GM12872 (cell line): ENCODE data around the gene MTHFD2L.

Experiments used
- CTCF ChIP-seq: IDR thresholded peaks from 3 replicates; pipeline ENCODE4 v1.5.1; 2011; ENCODE audit warnings: low read depth, mild to moderate bottlenecking, low read length, moderate library complexity; ENCODE audit not compliant: insufficient read depth

The MTHFD2L gene

GRCh38 chr4:74148205-74148604 is 9.7 kb upstream of the MTHFD2L start:
- TF ChIP-seq CTCF: no peak

GRCh38 chr4:74152836-74153235 is 5.1 kb upstream of the MTHFD2L start:
- no peak for TF ChIP-seq CTCF

DNA sequence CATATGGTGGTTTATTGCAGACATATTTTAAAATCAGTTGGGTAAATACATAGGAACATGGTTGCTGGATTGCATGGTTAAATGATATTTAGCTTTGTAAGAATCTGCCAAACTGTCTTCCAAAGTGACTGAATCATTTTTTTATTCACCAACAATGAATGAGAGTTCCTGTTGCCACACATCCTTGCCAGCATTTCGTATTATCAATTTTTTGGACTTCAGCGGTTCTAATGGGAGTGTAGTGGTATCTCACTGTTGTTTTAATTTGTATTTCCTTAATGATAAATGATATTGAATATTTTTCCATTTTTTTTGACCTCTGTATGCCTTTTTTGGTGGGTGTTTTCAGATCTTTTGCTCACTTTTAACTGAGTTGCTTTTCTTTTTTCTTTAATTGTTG is 1.4 kb upstream of the MTHFD2L start:
- no peak for TF ChIP-seq CTCF

DNA sequence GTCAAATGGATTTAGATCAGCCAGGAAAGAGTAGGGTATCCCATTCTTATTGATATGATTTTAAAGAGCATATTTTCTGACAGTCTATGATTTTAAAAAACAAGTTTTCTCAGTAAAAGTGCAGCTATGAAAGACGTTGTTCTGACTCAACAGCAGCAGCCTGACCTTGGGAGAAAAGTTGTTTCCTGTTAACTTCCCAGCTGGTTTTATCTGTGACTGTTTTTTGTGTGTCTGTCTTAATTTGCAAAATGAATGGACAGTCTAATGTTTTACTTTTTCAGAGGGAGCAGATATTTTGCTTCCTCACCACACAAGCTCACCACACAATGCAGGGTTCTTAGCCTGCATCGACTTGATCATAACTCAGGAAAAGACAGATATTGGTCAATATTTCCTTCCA is 764 bp upstream of the MTHFD2L start:
- TF ChIP-seq CTCF: no peak

DNA sequence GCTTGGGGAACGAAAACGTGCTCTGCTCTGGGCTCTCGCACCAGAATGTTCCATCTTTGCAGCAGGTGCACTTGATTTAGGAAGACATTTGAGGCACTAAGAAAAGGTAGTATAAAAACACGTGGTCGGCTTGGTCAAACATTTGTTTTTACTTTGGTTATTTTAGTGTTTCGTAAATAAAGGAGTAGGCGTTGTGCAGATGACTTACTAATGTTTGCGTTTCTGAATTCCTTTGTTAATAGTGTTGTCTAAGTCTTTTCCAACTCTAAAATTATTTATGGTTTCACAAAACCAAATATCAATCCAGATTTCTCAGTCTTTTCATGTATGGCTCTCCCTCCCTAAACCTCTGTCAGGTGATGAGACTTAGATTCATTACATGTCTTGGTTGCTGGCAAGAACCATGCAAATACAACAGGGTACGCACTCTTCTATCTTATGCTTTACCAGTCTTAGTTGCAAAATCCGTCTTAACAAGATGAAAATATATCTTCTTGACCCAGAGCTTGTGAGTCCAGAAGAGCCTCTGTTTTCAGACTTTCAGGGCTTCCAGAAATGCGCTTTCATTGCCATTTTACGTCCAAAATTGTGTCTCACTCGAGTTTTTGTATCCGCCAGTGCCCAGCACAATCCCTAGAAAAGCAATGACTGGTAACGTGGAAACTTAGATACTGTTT is 686 bp downstream of the MTHFD2L start:
- no peak for TF ChIP-seq CTCF

DNA sequence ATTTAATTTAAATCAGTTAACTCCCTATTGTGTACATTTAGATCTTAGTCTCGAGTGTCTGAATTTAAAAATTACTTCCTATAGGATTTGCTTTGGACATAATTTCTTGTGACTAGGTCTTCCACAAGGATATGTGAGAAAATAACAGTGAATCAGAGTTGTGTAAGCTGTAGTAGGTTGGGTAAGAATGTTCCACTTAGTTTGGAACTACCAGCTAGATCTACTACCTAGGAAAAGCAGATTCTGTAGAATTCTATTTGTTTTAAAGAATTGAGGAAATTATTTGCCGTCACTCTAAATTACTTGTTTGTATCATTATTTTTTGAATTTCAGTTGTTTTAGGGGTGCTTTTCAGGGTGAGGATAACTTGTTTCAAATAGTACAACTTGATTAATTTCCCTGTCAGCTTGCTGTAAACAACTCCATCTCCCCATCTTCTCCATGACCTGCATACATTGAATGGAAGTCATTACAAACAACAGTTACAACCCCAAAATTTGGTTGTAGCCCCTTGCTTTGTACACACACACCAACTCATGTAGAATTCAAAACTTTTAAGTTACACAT is 1.3 kb downstream of the MTHFD2L start:
- TF ChIP-seq CTCF: no peak

GRCh38 chr4:74161666-74162450 is 3.9 kb downstream of the MTHFD2L start:
- TF ChIP-seq CTCF: no peak
